Kidney glomerular epithelial cell (primary cell): ENCODE results near the gene TNNT3.
"Not testable (repeated sequence)": the region's sequence is repeated elsewhere in the genome, so short reads cannot be mapped to it uniquely, and the experiment has no call there.

Source experiments
- DNase-seq: peaks from one replicate; lab custom pipeline; 2025; lab: John Stamatoyannopoulos, UW

TNNT3 gene

DNA sequence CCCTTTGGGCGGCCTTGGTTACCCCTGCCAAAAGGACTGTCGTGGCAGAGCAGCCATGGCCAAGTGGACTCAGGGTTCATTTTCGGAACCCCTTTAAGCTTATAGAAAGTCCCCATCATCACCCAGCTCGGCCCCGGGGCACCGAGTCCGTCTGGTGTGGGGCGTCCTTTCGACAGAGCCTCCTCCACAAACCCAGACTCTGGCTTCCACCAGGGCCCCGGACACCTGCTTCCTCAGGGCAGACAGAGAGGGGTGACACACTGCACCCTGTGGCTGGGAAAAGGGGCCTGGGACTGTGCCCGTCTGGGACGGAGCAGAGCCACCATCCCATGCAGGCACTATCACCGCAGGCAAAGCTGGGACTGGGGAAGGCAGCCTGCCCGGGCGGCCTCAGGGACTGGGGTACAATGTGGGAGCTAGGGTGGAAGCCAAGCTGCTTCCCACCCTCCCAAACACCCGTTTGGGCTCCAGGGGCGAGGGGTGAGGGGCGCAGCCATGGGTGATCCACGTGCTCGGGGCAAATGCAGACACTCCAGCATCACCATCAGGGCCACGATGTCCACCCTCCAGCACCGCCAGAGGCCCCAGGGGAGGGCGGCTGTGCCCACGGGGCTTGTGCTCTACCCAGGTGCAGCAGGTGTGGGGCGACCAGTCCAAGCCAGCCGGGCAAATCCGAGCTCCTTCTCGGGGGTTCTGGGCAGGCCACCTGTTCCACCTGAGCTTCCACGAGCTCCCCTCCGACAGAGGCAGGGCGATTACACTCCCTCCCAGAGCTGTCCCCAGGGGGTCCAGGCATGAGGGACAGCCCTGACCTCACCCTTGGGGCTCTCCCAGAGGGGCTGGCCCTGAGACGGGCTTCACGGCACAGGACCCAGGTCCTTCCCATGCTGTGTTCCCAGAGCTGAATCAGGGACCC, 15.9 kb downstream of the TNNT3 start:
- DNase-seq = no peak

DNA sequence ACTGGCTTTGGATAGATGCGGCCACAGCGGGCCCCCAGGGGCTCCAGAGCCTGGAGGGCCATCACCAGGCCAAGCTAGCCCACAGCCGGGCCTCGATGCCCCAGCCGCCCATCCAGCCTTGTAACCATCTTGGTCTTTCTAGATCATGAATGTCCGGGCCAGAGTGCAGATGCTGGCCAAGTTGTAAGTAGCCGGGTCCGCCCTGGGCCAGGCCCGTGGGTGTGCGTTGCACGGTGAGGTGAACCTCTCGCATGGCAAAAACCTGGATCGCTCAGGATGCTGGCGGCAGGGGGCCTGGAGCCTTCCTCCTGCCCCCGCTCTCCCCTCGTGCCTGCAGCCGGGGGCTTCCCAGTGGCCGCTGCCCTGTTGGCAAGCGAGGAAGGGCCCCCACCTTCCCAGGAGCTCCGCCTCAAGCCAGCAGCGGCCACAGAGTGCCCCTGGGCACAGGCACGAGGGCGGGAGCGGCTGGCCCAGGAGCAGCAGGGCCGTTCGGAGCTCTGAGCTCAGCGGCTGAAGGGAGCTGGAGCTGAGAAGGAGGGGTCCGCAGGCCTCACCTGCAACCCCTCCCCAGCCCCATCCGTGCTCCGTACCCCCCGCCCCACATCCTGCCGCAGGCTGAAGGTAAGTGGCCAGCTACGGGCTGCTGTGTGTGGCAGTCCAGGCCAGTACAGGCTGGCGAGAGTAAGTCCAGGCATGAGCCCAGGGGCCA, 16.7 kb downstream of the TNNT3 start:
- DNase-seq = no peak

DNA sequence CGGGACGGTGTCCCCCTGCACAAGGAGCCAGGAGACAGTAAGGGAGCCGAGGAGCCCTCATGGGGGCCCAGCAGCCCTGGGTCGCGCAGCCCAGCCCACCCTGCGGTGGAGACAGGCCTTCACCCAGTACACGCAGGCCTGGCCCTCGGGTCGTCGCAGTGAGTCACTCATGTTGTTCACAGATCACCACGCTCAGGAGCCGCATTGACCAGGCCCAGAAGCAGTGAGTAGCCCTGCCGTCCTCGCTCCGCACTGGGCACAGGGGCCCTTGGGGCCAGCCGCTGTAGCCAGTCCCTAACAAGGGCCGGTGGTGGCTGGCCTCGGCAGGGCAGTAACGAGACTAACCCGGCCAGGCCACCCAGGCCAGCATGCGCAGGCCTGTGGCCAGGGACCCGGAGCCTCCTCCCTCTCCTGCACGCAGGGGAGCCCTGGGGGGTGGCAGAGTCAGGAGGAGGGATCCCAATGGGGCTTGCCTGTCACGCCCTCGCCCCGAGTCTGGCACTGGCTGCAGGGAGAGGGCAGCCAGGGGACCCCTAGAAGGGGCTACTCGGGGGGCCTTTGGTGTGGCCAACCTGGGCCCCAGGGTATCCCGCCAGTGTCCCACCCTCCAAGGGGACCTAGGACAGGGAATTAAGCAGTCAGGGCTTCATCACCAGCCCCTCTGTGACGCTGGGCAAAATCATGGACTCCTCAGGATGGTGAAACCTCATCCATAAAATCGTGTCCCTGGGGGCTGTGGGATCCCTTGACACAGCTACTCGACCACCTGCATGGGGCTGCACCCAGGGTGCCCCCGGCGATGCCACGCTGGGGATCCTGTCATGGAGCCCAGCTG, 17.5 kb downstream of the TNNT3 start:
- DNase-seq = no peak

DNA sequence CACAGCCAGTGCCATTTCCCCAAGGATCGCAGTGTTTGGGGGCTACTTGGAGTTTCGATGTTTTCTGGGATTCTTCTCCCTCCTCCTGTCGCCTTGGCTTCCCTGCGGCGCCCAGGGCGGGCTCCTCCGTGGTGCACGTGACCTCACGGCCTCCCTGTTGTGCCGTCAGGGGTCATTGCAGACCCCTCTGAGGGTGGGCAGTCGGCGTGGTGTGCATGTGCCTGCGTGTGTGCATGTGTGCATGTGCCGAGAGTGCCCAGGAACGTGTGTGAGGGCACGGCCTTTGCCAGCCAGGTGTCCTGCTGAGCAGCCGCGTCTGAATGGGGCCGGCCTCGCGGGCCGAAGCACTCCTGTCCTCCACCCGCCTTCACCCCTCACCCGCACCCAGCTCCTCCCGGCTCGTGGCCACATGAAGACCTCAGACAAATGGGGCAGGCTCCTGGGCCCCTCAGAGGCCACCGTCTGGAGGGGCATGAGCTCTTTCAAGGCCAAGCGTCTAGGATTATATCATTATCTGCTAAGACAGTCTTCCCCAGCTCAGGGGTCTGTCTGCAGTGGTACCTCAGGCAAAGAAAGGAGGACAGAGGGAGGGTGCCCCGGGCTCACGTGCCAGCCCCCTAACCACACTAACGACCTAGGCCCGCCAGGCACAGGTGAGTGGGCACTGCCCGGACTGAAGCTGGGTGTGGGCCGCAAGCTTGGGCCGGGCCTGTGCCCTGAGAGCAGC, 18.3 kb downstream of the TNNT3 start:
- DNase-seq = no peak

DNA sequence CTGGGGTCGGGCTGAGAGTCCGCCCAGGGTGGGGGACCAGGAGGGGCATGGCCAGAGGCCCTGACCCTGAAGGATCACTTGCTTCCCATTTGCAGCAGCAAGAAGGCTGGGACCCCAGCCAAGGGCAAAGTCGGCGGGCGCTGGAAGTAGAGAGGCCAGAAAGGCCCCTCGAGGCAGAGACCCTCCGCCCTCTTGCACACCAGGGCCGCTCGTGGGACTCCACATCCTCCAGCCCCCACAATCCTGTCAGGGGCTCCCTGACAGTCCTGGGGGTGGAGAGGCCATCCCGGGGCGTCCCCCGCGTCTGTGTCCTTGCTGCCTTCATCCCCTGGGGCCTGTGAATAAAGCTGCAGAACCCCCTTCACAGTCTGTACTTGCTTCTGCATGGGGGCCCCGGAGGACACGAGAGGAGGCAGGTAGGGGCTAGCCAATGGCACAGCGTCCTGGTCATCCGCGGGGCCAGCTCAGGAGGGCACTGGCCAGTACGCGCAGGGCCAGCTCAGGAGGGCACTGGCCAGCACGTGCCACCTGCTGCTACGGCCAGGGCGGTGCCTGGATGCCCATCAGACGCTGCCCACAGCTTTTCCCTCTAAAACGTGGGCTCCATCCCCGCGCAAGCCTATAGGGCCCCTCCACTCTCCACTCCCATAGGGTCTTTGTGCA, 19.0 kb downstream of the TNNT3 start:
- no peak for DNase-seq

DNA sequence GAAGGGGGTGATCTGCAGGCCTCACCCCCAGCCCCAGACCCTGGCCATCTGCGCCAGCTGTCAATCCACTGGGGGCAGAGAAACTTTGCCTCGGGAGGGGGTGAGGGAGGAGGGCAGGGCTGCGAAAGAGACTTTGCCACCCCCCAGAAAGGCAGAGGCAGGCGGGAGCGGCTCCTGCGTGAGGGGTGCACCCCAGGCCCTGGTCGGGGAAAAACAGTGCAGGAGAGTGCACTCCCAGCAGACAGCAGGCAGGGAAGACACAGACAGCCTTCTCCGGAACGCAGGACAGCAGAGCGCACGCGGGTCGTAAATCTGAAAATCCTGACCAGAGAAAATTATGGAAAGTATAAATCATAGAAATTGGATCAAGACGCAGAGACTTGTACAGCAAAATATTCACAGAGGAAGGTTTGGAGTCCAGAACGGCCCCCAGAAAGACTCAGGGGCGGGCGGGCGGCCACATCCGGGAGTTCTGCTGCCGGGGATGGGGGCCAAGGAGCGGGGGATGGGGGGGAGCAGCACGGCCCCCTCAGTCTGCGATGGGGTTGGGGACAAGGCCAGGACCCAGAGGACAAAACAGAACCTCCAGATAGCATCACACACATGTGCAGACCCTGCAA, 19.6 kb downstream of the TNNT3 start:
- no peak for DNase-seq

DNA sequence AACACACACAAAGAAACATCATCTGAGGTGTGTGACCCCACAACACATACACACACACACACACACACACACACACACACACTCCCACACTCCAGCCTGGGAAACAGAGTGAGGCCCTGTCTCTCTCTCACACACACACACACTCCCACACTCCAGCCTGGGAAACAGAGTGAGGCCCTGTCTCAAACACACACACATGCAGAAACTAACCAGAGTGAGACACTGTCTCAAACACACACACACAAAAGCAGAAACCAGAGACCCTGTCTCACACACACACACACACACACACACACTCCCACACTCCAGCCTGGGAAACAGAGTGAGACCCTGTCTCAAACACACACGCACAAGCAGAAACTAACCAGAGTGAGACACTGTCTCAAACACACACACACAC, 20.3 kb downstream of the TNNT3 start:
- DNase-seq = not testable (repeated sequence)

DNA sequence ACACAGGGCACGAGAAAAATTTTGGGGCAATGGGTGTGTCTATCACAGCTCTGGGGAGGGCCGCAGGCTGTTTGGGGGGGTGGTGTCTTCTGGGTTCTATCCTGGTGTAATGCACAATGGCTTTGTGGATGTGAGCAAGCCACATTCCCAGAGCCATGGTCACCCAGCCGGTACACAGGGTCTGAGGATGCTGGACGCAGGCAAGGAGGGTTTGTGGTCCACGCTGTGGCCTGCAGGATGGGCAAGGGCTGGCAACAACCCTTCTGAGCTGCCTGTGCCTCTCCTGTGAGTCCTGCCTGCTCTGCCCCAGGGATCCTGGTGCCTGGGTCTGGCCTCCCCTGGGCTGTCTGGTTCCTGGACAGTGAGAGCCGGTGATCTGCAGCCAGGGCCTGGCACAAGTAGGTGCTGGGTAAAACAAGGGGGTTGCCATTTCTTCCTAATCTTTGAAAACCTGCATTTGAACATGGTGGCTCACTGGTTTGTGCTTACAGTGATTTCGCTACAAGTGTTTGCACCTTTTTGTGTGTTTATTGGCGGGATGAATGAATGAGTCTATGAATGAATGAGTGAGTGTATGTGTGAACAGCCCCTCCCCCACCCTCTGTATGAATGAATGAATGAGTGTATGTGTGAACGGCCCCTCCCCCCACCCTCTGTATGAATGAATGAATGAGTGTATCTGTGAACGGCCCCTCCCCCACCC, 23.2 kb downstream of the TNNT3 start:
- no peak for DNase-seq

DNA sequence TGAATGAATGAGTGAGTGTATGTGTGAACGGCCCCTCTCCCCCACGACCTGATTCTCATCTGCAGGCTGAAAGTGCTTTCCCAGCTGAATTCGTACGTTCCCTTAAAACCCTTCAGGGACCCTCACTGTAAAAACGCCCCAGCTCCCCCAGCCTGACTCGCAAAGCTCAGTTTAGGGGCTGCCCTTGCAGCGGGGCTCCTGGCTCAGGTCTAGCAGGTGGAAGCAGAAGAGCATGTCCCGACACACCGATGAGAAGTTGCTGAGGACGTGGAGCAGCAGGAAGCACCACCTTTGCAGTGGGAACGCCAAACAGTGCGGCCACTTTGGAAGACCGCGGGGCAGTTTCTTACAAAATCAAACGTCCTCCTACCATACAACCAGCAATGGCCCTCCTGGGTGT, 24.1 kb downstream of the TNNT3 start:
- DNase-seq = no peak

DNA sequence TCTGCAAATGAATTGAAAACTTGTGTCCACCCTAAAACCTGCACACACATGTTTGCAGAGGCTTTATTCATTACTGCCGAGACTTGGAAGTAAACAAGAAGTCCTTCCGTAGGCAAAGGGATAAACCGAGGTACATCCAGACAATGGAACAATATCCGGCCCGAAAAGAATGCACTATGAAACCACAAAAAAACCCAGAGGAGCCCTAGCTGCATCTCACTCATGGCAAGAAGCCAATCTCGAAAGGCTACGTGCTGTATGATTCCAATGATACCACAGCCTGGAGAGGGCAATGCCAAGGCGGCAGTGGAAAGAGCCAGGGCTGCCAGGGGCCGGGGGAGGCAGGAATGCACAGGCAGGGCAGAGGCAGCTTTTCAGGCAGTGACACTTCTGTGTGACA, 24.5 kb downstream of the TNNT3 start:
- no peak for DNase-seq

DNA sequence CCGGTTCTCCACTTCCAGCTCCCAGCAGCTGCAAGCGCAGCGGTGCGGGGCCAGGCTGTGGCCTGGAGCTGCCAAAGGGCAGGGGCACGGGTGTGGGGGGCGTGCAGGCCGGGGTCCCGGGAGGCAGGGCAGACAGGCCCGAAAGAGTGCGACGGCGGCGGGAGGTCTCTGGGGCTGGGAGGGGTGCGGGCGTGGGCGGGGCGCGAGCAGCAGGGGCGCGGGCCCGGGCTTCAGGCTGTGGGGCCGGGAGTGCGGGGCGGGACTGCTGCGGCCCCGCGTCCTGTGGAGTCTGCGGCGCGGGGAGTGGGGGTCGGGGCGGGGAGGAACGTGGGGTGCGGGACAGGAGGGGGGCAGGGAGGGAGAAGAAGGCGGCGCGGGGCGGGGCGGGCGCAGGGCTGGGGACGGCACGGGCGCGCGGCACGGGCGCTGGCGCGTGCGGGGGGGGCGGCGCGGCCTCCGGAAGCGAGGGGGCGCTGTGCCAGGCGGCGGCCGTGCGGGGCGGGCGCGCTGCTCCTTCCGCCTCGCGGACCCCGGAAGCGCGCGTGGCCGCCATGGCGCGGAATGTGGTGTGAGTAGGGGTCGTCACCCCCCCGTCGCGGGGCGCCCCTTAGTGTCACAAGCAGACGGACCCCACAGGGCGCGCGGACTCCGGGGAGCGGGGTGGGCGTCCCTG, 27.4 kb downstream of the TNNT3 start, which contains the start of gene MRPL23:
TSS of gene MRPL23 (plus strand) at position 521 of the 673 bp plus-strand sequence. CDS start at position 552, 31 bp downstream.
- no peak for DNase-seq

DNA sequence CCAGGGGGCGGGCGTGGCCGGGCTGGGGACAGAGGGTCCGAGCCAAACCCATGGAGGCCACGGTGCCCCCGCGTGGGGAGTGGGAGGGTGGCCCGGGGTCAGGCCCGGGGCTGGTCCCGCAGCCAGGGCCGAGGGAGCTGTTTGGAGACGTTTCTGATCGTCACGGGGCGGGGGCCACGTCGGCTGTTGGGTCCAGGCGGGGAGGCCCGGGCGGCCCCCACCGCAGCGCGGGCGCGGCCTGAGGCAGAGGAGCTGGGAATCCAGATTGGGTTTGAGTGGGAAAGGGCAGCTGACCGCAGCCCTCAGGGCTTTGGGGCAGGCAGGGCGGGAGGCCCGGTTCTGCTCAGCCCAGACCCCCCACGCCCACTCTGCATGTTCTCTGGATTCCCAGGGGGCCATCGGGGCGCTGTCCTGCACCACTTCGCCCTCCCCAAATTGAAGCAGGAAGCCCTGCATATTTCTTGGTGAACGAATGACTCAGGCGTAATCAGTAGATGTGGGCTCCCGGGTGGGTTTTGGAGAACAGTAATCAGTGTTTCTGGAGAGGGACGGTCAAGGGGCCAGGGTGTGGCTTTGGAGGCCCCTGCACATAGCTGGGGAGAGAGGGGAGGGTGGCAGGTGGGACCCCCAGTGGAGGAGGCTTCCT, 28.2 kb downstream of the TNNT3 start:
- DNase-seq = no peak

DNA sequence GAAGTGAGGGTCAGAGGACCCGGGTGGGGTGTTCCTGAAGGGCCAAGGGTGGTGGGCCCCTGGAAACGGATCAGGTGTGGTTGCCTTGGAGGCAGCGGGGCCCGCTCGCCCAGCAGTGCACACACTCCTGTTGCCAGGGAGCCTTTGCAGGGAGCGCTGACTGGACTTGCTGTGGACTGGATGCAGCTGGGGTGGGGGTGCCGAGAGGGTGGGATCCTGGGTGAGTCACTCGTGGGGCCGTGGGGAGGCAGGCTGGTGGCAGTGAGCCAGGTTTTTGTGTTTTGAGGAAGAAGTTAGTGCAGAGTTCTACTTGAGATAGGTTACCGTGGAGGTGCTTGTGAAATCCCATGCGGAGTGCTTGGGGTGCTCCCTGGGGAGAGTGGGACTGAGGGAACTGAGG, 28.9 kb downstream of the TNNT3 start:
- no peak for DNase-seq

DNA sequence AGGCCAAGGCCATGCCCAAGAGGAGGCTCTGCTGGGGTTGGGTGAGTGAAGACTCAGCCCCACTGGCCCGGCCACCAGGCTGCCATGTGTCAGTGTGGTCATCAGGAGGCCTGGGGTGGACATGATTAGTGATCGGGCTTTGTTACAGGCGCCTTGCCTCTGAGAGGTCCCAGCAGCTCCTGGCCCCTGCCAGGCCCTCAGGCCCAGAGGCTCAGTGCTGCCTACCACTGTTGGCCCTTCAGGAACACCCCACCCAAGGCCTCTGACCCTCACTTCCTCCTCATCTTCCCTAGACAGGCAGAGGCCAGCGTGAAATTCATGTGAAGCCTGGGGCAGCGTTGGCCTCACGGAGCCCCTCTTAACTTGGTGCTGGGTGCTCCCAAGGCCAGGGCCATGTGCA, 29.8 kb downstream of the TNNT3 start:
- no peak for DNase-seq

DNA sequence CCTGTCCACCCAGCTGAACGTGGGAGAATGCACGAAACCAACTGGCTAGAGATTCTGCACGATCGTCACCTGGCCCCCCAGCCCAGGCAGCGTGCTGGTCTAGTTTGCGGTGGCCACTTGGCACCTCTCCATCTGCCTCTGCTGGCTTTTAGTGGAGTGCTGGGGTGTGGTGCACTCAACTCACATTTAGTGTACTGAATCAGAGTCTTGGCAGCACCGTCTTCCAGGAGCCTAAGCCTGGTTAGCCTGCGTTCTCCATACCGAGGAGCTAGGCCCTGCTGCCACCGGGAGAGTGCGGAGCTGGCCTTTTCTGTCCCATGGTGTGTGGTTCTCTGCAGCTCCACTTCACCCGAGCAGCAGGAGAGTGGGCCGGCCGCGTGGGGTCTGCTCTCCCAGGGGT, 30.4 kb downstream of the TNNT3 start:
- DNase-seq = no peak

DNA sequence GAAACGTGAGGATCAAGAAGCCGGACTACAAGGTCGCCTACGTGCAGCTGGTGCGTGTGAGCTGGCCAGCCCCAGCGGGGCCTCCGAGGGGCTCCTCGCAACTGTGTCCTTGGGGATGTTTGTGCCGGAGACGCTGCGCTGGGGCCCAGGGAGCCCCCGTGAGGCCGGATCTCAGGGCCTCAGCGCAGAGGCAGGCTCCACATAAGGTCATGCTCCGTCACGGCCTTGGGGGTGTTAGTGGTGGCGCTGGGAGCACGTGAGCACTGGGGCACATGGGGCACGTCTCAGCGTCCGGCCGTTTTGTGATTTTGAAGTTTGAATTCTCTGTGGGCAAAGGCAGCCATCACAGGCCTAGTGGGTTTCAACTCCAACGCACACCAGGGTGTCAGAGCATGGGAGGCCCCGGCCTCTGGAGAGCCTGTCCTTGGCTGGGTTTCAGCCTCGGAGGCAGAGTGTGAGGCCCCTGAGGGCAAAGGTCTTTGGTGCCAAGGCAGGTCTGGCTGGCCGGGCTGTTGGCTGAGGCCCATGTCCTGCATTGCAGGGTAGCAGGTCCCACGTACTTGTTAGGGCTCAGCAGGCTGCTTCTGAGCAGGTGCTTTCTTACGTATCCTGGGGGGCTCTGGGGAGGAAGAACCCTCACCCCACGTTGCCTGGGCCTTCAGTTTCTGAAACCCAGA, 33.4 kb downstream of the TNNT3 start:
- DNase-seq = no peak

DNA sequence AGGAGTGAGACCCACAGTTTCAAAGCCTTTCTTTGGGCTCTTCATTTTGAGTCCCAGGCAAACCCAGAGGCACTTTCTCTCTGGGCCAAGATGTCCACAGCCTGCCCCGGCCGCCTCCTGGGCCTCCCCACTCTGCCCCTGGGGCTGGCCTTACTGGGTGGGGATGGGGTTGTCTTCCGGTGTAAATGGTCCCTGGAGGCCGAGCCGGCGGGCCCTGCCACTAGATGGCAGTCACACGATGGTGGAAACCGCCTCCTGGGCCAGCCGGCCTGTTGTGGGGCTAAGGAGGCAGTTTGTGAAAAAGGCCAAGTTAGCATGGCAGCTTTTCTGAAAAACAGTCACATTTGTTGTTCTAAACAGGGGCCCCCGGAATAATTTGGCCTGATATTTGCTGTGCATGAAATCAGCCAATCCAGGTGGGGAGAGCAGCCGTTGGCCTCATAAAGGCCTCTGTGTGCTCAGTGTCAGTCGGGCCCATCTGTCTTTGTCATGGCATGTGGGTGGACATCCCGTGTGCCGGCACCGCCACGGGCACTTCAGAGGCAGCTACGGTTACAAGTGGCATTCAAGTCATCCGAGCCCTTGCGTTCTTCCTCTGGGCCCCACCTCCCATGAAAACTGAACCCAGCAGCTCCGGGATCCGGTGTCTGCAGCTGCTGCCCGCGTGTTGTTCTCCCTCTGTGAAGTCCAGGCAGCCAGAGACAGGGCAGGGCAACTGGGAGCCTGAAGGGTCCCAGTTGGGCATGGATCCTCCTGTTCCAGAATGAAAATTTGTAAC, 34.2 kb downstream of the TNNT3 start:
- DNase-seq = no peak

DNA sequence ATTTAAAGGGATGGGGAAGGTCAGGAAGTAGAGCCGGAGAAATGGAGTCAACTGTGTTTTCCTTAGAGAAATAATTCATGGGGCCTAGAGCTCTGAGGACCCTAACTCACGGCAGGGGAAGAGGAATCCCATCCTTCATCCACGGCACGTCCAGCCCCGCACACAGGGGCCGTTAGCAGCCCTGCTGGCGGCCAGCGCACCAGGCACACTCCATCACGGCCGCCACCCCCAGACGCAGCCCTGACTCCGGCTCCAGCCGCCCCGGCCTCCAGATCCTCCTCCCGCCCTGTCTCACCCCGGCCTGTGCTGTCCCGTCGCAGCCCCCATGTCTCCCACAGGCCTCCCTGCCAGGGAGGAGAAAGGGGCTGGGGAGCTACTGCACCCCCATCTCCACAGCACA, 38.9 kb downstream of the TNNT3 start:
- DNase-seq = no peak
